Hippocampal formation (tissue), 2 donors: ENCODE data around the gene ANXA6.

Experiments
- DNase-seq, 2 donors: peaks; one replicate each; lab custom pipeline; 2025; lab: John Stamatoyannopoulos, UW

Gene ANXA6

DNA sequence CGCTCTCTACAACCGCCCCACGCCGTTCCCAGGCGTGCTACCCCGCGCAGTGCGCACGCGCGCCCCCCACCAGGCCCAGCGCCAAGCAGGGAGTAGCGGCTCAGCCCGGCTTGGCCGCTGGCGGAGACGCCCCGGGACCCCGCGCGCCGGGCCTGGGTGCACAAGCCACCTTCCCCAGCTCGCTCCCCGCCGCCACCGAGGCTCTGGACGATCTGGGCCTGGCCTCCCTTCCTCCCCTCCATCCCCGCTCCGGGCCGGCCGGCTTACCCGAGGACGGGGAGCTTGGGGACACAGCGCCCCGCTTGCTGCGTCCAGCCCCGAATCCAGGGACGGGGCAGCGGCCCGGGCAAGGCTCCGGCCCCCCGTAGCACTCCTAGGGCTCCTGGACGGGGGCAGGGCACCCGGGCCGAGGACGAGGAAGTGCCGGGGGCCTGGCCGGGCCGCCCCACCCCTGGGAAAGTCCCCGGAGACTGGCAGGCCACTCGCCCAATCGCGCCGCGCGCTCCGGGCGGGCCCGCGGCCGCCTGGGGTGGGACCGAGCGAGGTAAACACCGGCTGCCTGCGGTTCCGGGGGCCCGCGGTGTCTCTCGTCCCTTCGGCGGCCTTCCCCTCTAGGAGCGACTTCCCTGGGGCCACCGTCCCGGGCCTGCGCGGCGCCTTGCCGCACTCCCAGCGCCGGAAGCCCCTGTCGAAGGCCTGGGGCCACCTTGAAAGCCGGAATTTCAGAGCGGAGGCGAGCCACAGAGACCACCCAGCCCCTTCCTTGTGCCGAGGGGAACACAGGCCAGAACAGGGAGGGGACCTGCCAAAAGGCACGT lies 76.8 kb downstream of the ANXA6 start, which contains the start of gene TNIP1:
TSS of gene TNIP1 (minus strand) at position 422 of the 818 bp plus-strand sequence. CDS start 15,939 bp downstream, outside the sequence.
- peak; percentile 77 to 87 for DNase-seq

DNA sequence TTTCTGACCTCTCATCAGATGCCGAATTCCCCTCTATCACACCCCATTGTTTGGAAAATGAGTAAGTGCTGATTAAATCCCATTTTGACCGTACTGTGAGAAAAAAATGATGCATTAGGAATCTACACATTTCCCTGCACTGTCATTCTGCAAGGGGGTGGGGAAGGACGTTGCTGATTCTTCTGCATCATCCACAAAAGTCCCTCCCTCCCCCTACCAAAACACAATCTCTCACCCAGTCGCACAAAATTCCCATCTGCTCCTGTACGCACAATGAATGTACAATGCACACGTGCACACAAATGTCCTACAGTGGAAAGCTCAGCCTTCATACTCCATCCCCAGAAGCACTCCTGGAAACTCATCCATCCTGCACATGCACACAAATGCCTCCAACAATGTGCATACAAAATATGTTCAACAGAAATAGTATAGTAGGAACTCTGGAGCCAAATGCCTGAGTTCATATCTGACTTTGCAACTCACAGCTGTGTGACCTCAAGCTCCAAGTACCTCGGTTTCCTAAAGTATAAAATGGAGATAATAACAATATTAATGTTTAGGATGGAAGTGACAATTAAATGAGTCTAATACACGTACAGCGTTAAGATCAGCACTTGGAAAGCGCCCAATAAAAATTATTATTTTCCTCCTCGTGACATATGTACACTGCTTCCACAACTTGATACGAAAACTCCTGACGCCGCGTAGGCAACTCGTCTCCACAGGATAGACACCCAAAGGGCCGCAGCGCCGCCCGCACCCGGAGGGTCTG lies 77.6 kb downstream of the ANXA6 start:
- DNase-seq, result no peak

DNA sequence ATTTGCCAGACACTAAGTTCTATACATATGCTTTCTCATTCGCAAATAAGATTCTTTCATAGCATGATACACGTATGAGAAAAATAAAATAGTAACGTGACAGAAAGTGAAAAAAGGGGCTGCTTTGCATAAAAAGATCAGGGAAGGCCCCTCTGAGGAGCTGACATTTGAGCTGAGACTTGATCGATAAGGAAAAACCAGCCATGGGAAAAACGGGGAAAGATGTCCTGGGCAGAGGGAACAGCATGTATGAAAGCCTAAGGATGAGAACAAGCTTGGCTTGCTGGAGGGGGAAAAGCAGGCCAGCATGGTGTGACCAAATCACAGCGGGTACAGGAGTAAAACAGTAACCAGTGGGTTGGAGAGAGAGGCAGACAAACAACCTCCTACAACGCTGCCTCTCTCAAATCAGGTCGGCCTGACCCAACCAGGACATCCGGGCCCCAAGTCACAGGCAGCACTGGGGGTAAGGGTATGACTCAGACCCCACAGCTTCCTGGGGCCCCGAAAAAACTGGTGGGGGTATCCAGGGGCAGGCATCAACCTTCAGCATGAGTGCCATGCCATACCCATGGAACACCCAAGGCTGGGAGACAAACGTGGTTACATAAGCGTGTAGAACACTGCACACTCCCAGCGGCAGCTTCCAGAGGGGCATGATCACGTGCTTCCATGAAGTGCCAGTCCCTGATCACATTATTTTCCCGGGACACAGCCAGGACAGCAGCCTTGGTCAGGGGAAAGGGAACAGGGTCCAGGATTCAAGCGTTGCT lies 78.9 kb downstream of the ANXA6 start:
- DNase-seq, result no peak

DNA sequence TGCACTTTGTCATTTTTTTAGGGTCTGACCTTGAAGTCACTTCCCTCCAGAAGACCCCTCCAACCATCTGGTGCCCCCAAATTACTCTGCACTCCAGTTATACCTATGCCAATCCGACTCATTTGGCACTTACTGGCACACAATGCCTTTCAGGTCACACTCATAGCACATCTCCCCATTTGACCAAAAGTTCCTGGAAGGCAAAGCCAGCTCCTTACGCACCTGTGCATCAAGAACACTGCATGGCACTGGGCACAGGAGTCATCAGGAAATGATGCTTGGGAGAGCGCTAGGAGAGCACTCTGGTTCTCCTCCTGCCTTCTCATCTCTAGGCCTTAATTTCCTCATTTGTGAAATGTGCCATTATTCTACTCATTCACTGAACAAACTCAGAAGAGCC lies 79.6 kb downstream of the ANXA6 start:
- no peak for DNase-seq

DNA sequence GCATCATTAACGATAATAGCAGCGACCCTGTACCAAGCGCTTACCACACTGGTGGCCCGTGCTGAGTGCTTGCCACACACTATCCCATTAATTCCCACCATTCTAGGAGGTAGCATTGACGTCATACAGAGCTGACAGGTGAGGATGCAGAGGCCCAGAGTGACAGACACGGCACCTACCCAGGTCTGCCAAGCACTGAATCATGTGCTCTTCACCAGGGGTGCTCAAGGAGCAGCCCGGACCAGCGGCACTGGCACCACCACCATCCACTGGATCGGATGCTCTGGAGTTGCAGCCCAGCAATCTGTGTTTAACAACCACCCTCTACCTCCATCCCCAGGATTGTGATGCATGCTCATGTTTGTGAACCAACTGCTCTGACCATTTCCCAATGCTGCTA lies 80.2 kb downstream of the ANXA6 start:
- no peak for DNase-seq

DNA sequence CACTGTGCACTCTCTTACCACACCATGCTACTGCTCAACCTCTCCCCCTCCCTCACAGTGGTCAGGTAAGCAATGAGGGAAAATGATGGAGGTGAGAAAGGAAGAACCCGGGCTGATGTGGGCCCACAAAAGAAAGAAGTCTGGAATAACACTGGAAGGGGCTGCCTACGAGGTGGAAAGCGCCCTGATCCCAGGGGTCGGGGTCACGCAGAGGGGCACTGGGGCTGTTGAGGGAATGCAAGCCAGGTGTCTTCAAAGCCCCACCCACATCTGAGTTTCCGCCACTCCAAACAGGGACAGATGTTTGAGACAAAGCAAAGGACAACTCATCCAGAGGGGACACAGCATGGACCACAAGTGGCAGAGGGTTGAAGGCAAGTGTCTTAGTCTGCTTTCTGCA lies 81.0 kb downstream of the ANXA6 start:
- no peak for DNase-seq

DNA sequence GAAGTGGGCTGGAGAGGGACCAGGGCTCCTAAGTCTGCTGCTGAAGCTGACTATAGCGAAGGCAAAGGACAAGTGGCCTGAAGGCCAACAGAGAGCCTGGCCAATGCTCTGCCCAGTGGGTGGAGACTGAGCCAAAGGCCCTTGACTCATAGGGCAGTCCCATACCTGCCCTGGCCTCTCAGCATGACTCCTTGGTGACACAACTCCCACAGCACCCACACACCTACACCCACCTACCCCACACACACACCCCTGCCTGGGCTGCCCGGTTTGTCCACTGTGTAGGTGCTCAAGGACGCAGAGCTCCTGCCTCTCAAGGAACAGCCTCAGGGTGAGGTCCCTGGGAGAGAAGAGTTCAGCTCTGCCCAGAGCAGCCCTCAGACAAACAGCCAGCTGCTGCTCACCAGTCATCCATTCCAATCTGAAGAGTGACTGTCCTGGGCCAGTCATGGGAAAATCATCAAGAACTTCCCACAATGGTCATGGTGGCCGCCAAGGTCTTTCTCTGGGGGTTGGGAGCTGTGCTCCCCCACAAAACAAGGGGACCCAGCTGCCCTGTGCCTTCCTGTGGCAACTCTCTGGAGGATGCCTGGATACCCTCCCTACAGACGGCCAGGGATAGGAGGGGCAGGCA lies 81.8 kb downstream of the ANXA6 start:
- no peak for DNase-seq

DNA sequence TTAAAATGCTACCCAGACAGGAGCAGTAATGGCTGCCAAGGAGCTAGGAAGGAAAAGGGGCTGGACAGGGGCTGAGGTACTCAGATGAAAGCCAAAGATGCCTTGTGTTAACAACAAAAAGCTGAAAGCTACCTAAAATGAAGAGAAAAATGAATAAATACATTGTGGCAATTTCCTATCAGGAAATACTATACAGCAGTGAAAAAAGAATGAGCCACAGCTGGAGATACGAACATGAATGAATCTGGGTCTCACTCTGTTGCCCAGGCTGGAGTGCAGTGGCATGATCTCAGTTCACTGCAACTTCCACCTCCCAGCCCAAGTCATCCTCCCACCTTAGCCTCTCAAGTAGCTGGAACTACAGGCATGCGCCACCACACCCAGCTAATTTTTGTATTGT lies 83.0 kb downstream of the ANXA6 start:
- no peak for DNase-seq

DNA sequence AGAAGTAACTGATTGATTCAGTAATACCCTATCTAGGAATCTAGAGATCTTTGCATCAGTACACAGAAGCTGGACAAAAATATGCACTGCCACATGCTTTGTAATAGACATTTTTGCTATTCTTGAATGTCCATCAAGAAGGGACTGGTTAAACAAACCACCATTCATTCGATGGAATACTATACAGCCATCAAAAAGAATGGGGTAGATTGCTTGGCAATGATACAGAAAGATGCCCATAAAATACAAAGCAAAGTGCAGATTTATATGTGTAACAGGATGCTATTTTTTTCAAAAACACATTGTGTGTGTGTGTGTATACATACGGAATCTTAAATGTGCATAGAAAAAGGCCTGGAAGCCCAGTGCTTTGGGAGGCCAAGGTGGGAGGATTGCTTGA lies 84.3 kb downstream of the ANXA6 start:
- no peak for DNase-seq

DNA sequence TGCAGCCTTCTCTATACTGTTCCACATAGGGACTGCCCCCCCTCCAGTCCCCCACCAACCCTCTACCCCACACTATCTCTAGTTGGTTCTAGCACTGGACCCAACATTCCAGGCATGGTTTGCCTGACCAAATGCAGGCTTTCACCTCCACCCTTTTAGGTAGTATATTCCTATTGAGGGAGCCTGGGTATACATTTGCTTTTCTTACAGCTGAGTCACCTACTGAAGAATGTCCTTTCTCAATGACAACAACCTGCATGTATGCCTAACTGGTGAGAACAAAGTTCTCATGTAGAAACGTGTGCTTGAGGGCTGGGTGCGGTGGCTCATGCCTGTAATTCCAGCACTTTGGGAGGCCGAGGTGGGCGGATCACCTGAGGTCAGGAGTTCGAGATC lies 85.0 kb downstream of the ANXA6 start:
- no peak for DNase-seq

DNA sequence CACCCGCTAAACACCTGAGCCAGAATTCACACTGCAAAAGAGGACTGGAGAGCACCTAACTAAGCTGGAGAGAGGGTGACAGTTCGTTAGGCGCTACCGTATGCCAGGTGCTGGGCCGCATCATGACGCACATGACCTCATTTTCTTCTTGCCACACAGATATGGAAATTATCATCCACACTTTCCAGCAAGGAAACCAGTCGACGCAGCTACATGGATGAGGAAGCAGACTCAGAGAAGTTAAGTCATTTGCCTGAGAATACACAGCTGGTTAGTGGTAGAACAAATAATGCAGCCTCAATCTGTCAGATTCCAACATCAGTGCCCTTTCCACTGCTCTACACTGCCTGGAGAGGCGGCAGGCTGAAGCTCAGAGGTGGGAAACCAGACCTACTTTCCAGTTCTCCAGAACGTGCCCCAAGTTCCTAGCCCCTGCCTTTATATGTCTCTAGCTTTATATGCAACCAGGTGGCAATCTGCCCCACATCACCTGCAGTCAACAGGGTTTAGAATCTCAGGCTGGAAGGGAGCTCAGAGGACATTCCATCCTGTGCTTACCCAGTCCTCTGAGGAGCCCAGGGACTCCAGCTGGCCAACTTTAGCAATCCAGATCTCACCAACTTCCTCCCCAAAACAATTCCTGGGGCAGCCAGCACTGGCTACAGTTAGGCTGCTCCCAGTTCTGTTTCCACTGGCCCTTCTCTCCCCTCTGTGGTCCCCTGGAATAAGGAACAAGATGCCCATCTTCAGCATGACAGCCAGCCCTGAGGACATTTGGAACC lies 85.5 kb downstream of the ANXA6 start:
- no peak for DNase-seq

DNA sequence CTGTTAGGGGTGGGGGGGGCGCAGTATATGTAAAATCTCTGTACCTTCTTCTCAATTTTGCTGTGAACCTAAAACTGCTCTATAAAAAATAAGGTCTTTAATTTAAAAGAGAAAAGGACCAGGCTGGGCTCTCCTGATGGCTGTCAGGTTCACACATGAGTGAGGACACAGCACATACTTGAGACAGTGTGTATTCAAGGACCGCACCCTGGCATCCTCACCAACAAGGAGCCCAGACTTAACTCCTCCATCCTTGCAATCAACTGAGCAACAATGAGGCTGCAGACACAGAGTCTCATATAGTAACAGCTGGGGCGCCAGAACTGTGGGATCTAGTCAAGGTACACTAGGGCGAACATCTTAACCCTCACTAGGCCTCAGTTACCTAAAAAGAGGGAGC lies 86.6 kb downstream of the ANXA6 start:
- DNase-seq, result no peak

DNA sequence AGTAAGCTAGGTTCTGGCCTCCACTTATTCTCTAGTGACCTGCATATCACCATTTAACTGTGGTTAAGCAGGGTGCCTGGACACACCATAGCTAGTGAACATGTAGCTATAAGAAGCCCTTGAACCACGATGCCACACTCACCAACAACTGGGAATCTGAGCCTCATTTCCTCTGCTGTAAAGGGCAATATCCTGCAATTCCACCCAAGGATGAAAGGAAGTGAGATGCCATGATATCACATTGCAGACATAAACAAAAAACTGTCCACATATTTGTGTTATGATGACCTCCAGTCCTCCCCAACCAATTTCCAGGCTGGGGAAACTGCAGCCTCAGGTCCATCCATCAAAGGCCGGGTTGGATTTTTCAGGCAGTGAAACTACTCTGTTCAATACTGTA lies 87.1 kb downstream of the ANXA6 start:
- DNase-seq, result no peak

DNA sequence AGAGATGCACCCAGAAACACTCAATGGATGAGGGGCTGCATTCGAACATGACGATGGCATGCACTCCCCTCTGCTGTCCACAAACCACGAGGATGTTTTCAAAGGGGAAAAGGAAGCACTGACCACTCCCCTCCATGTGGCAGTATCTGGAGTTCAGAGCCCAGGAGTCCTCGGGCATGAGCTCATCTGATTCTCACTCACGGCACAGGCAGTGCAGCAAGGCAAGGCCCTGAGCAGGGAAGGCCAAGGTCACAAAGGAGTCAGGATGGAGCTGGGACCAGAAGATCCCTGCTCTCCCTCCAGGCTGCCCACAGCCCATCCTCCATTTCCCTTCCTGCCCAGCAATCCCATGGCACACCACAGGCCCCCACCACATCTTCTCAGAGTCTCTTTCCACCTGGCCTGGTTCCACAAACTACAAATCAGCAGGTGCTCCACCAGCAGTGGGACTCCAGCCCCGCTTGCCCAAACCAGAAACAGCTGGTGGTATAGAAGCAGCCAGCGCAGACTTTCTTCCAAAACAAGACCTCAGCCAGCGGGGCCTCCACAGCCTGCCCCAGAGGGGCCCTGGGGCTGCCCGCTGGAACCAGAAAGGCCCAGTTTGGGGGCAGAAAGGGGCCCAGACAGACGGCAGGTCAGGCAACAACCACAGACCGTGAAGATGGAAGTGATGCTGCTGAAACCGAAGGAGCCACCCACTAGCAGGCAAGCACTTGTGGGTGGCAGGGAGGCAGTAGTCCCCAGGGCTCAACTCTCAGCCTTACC lies 89.0 kb downstream of the ANXA6 start:
- no peak for DNase-seq

DNA sequence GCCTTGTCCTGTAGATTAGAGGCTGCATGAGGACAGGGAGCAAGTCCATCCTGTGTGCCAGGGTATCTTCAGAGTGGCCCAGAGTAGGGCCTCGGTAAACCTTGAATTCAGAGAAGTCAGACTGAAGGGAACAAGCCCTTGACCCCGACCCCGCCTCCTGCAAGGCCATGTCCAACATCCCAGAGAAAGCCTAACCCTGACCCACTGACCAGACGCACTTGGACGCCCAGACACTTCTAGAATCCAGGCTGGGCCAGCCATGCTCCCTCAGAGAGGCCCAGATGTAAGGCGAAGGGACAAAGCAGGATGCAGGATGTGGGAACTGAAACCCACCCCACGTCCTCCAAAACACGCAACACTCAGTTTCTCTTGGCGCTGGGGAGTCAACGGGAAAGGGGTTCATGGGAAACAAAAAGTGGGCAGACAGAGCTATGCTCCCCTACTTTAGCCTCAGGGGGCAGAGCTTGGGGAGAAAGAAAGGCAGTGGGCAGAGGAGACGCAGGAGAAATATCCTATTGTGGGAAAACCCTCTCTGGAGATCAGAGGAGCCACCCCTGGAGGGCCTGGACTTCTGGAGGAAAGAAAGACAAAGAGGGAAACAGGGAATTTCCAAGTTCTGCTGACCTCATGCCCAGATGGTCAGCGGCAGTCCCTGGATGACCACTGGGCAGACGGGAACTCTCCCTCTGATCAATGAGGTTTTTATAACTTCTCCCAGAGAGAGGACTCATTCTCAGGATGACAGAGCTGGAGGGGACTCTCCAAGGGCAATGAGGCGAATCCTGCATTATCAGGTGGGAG lies 89.7 kb downstream of the ANXA6 start:
- no peak for DNase-seq

DNA sequence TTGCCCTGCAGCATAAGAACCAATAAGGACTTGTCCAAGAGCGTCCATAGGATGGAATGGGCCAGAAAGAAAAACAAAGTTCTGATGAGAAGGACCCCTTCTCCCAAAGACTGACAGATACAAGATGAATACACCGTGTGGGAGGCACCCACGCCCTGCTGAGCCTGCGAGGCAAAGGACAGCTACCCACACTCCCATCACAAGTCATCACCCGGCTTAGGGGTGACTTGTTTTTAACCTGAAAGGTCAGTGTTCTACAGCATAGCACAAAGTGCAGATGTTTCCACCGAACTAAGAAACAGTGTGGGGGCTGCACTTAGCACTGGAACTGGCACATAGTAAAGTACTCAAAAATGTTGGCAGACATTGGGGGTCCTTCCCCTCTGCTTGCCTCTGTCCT lies 90.7 kb downstream of the ANXA6 start:
- no peak for DNase-seq

DNA sequence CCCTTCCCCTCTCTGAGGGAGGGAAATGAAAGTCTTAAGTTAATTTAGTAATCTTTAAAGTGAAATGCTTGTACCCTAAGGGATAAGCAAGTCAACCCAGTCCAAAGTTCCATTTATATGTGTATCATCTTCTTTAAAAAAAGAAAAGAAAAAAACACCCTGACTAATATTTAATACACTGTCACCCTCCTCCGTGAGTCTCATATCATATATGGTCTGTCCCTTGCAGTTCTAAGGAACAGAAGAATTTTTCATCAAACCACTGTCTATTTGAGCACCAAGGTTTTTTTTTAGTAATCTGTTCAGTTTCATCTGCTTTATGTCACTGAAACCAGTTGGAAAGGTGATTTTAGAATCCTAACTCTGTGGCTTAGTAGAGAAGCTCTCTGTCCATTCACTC lies 92.0 kb downstream of the ANXA6 start:
- no peak for DNase-seq

DNA sequence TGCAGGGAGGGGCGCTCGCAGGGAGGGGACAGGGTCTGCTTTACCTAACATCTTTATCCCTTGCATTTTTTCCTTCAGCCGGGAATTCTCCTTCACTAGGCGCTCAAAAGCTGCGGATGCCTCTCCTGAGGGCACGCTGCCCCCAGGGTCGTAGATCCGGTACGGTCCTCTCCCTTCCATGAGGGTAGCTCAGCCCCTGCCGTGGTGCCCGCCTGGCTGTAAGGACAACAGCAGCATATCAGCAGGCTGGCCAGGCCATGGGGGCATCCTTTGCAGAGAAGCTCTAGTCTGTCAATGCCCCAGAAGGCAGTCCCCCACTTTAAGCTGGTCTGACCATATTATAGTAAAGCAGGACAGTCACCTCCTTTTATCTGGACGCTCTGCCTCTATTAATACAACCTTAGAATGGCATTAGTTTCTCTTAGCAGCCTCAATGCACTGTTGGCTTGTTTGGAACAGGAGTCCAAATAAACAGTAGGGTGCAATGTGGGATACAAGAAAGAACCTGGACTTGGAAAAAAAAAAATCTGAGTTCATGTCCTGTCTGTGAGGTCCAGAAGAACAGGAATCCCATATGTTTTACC lies 92.6 kb downstream of the ANXA6 start:
- no peak for DNase-seq
